Fibroblast of lung (primary cell): Measurements from ENCODE around the gene EYS.

Experiments
- EZH2 ChIP-seq: IDR thresholded peaks from 2 replicates; pipeline ENCODE4 v1.5.1; 2012; ENCODE audit warnings: low read length, control low read depth, mild to moderate bottlenecking; ENCODE audit errors: missing control alignments
- TF ChIP-seq, protein P1 (sequence below), 2 donors: IDR thresholded peaks in 1 of 2; conservative IDR thresholded peaks in 1 of 2; 1 replicate in 1 of 2; 2 replicates in 1 of 2; pipeline ENCODE4 v1.5.1; 2011 to 2012; ENCODE audit warnings: low read length in 2 of 2, control low read depth in 1 of 2, inconsistent platforms in 1 of 2, low read depth in 1 of 2, mild to moderate bottlenecking in 1 of 2

DNA sequence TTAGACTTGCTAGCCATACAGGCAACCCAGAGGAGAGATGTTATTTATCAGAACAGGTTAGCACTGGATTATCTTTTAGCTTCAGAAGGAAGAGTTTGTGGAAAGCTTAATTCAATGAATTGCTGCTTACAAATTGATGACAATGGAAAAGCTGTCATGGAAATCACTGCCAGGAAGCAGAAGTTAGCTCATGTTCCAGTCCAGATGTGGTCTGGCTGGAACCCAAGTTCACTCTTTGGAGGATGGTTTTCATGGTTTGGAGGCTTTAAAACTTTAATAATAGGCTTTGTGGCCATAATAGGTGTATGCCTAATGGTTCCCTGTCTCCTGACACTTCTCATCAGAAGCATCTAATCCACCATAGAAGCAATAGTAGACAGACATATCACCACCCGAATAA lies 1372.4 kb downstream of the EYS start:
- TF ChIP-seq, protein P1, sequence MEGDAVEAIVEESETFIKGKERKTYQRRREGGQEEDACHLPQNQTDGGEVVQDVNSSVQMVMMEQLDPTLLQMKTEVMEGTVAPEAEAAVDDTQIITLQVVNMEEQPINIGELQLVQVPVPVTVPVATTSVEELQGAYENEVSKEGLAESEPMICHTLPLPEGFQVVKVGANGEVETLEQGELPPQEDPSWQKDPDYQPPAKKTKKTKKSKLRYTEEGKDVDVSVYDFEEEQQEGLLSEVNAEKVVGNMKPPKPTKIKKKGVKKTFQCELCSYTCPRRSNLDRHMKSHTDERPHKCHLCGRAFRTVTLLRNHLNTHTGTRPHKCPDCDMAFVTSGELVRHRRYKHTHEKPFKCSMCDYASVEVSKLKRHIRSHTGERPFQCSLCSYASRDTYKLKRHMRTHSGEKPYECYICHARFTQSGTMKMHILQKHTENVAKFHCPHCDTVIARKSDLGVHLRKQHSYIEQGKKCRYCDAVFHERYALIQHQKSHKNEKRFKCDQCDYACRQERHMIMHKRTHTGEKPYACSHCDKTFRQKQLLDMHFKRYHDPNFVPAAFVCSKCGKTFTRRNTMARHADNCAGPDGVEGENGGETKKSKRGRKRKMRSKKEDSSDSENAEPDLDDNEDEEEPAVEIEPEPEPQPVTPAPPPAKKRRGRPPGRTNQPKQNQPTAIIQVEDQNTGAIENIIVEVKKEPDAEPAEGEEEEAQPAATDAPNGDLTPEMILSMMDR (conservative IDR thresholded peaks at IDR 0.05 in 1 of 2, IDR thresholded peaks at IDR 0.05 in 1 of 2; ENCODE audit: low read depth in 1 of 2, low read length in 2 of 2) = no peak
- no peak for TF ChIP-seq EZH2
